Measurements from ENCODE around the gene OR52K1.

Gene OR52K1

DNA sequence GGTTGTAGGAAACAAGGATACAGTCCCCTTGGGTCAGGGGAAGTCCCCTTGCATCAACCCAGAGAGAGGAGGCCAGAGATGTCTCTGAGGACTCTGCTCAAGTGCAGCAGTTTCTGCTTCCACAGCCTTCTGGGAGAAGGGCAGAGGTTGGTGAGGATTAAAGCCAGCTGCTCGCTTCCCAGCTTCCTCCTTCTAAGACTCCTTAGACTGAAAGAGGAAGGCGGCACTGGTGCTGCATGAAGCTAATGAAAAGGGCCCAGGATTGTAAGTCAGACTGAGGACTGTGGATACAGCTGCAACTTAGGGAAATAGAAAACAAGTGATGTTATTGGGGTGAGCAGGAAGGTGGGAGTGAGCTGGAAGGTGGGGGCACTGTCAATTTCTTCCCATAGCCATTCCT is at the start of gene OR52K1:
Gene OR52K1 (plus strand): TSS at position 202 of the 400 bp plus-strand sequence. CDS start 6,255 bp downstream, outside the sequence.
- Mint-ChIP-seq H3K4me3 (no peak within 1 kb of the TSS), H3K36me3 (ENCODE audit: low read depth) (no peaks in the 10 kb centered on the region), H3K4me1 (peaks cover 8% of the 10 kb centered on the region), H3K27me3 (peaks cover 2% of the 10 kb centered on the region), H3K9me3 (no peaks in the 10 kb centered on the region), H3K27ac (no peak within 1 kb of the TSS)
- ATAC-seq = no peak
- no peak for DNase-seq

- H3K27ac Mint-ChIP-seq = no peak overlapping the region
- no peaks in the 10 kb centered on the region for H3K9me3 Mint-ChIP-seq
Measured at GRCh38 chr11:4433856-4434255, 48.6 kb upstream of the OR52K1 start.

GRCh38 chr11:4436411-4436810 is 46.0 kb upstream of the OR52K1 start:
- H3K27me3 Mint-ChIP-seq = peaks cover 6% of the 10 kb centered on the region
- H3K36me3 Mint-ChIP-seq (ENCODE audit: low read depth) = no peaks in the 10 kb centered on the region

More at GRCh38 chr11:4433856-4434255, 48.6 kb upstream of the OR52K1 start:
- no peak for DNase-seq
- no peaks in the 10 kb centered on the region for H3K36me3 Mint-ChIP-seq (ENCODE audit: low read depth)
- H3K4me1 Mint-ChIP-seq = no peaks in the 10 kb centered on the region
- ATAC-seq = no peak
- peaks cover 6% of the 10 kb centered on the region for H3K27me3 Mint-ChIP-seq
- no peak overlapping the region for H3K4me3 Mint-ChIP-seq

GRCh38 chr11:4441515-4441914 is 40.9 kb upstream of the OR52K1 start:
- no peak for DNase-seq
- Mint-ChIP-seq H3K9me3 (no peaks in the 10 kb centered on the region), H3K4me1 (no peaks in the 10 kb centered on the region)

More at GRCh38 chr11:4436411-4436810, 46.0 kb upstream of the OR52K1 start:
- H3K4me1 Mint-ChIP-seq = no peaks in the 10 kb centered on the region
- H3K4me3 Mint-ChIP-seq = no peak overlapping the region
- no peaks in the 10 kb centered on the region for H3K9me3 Mint-ChIP-seq
- DNase-seq (no peak), ATAC-seq (no peak)
- no peak overlapping the region for H3K27ac Mint-ChIP-seq

DNA sequence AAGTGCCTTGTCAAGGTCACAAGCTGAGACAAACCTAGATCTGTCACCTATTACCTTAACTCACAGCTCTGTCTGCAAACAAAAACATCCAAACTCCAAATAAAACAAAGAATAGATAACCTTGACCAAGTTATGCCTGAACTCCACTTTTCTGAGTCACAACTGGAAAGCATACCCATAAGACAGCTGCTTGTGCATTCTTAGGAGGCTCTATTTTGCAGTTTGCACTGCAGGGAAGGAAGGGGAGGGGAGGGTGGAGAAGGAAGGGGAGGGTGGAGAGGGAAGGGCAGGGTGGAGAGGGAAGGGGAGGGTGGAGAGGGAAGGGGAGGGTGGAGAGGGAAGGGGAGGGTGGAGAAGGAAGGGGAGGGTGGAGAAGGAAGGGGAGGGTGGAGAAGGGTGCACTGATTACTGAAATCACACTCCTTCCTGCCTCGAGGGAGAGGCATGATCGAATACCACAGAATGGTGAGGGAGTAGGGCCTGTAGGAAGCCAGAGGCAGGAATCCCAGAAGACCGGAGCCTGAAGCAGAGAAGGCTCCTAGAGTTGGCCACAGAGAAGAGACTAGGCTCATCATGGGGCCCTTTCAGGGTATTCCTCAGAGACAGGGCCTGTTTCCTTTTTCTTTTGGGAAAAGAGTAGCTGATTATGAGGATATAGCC is 39.1 kb upstream of the OR52K1 start:
- H3K27me3 Mint-ChIP-seq = no peaks in the 10 kb centered on the region
- DNase-seq (no peak), ATAC-seq (no peak)

More at GRCh38 chr11:4441515-4441914, 40.9 kb upstream of the OR52K1 start:
- peaks cover 2% of the 10 kb centered on the region for H3K27me3 Mint-ChIP-seq
- no peaks in the 10 kb centered on the region for H3K36me3 Mint-ChIP-seq (ENCODE audit: low read depth)
- no peak overlapping the region for H3K27ac Mint-ChIP-seq
- H3K4me3 Mint-ChIP-seq = no peak overlapping the region
- no peak for ATAC-seq

DNA sequence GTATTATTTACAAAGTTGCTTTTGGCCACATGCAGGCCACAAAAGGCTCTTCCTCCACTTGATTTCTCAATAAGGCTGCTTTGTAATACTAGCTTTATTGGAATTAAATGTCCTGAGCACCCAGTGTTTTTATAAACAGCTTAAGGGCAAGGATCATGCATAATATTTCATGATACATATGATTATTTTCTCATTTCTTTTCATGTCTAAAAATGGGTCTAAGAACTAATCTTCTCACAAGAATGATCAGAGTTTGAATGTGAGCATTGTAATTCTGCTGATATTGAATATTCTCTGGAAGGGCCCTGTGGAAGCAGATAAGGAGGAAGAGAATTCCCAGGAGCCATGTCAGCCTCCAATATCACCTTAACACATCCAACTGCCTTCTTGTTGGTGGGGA is 33.5 kb upstream of the OR52K1 start, which contains the start of gene OR52K2:
Gene OR52K2 (plus strand): TSS at position 301 of the 400 bp plus-strand sequence. CDS start 45 bp downstream, at position 346.
- Mint-ChIP-seq H3K9me3 (peaks cover 3% of the 10 kb centered on the region), H3K36me3 (ENCODE audit: low read depth) (peaks cover under 1% of the 10 kb centered on the region), H3K4me3 (no peak within 1 kb of the TSS), H3K27me3 (no peaks in the 10 kb centered on the region), H3K27ac (no peak within 1 kb of the TSS), H3K4me1 (no peaks in the 10 kb centered on the region)
- DNase-seq (no peak), ATAC-seq (no peak)

More for the DNA sequence above, 39.1 kb upstream of the OR52K1 start:
- no peaks in the 10 kb centered on the region for H3K4me1 Mint-ChIP-seq
- H3K9me3 Mint-ChIP-seq = no peaks in the 10 kb centered on the region
- no peaks in the 10 kb centered on the region for H3K36me3 Mint-ChIP-seq (ENCODE audit: low read depth)
- H3K27ac Mint-ChIP-seq = no peak overlapping the region
- H3K4me3 Mint-ChIP-seq = no peak overlapping the region

DNA sequence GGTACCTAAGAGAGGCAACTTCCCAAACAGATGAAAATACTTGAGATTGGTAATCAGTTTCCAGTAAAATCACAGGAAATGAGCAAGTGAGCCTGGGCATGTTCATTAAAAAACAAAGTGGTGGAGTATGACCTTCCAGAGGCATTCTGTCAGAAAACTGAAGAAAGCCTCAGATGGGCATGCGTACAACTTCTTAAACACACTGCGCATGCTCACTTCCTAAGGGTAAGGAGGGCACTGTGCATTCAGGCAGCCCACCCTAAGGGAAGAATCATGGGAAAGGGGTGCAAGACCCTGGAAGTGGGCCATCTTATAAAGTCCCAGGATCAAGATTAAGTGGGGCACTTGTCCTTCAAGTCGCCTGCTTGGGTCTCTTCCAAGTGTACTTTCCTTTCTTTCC is 29.3 kb upstream of the OR52K1 start:
- DNase-seq (no peak), ATAC-seq (no peak)
- Mint-ChIP-seq H3K27me3 (peaks cover 4% of the 10 kb centered on the region), H3K27ac (no peak overlapping the region), H3K4me3 (no peak overlapping the region), H3K9me3 (peaks cover 6% of the 10 kb centered on the region), H3K4me1 (no peaks in the 10 kb centered on the region), H3K36me3 (ENCODE audit: low read depth) (peaks cover 2% of the 10 kb centered on the region)

DNA sequence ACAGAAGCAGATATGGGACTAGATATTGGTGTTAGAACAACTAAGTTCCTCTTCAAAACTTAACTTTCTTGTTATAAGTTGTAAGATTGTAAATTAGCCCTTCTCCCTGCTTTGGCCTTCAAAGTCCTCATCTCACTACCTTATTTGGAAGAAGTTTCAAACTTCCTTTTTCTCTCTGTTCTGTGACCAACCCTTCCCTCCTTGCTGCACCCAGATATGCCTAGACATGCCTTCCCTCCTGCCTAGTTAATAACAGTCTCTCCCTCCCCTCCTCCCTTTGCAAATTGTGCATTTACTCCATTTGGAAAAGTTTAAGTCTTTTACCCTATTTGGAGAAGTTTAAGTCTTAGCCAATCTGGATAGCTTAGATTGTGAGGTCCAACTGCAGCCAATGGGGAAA is 28.4 kb upstream of the OR52K1 start:
- peaks cover 4% of the 10 kb centered on the region for H3K27me3 Mint-ChIP-seq
- H3K9me3 Mint-ChIP-seq = peaks cover 6% of the 10 kb centered on the region
- ATAC-seq (no peak), DNase-seq (no peak)
- peaks cover 2% of the 10 kb centered on the region for H3K36me3 Mint-ChIP-seq (ENCODE audit: low read depth)
- no peak overlapping the region for H3K27ac Mint-ChIP-seq
- H3K4me1 Mint-ChIP-seq = no peaks in the 10 kb centered on the region
- H3K4me3 Mint-ChIP-seq = no peak overlapping the region

GRCh38 chr11:4455419-4455818 is 27.0 kb upstream of the OR52K1 start:
- H3K36me3 Mint-ChIP-seq (ENCODE audit: low read depth) = peaks cover 2% of the 10 kb centered on the region
- DNase-seq = no peak
- no peak for ATAC-seq
- no peak overlapping the region for H3K27ac Mint-ChIP-seq
- H3K27me3 Mint-ChIP-seq = peaks cover 4% of the 10 kb centered on the region
- H3K4me3 Mint-ChIP-seq = no peak overlapping the region
- H3K9me3 Mint-ChIP-seq = peaks cover 6% of the 10 kb centered on the region
- H3K4me1 Mint-ChIP-seq = no peaks in the 10 kb centered on the region

DNA sequence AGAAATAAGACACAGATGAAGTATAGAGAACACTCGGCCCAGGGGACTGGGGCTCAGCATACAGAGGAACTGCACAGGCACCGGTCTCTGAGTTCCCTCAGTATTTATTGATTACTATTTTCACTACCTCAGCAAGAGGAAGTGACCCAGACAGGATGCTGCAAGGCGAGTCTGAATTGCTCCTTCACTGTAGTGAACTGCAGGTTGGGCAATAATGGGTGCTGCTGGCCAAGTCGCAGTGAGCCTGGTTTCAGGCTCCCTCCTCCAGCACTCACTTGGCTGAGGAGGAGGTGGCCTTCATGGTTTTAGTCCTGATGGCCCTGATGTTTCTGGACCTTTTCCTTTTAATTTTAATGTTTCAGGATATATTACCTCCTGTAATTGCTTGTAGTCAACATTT is 22.9 kb upstream of the OR52K1 start:
- DNase-seq (no peak), ATAC-seq (no peak)
- Mint-ChIP-seq H3K36me3 (ENCODE audit: low read depth) (no peaks in the 10 kb centered on the region), H3K4me3 (no peak overlapping the region), H3K4me1 (no peaks in the 10 kb centered on the region), H3K9me3 (peaks cover 7% of the 10 kb centered on the region), H3K27me3 (peaks cover 4% of the 10 kb centered on the region), H3K27ac (no peak overlapping the region)

GRCh38 chr11:4460151-4460550 is 22.3 kb upstream of the OR52K1 start:
- Mint-ChIP-seq H3K27me3 (peaks cover 4% of the 10 kb centered on the region), H3K4me3 (no peak overlapping the region), H3K4me1 (no peaks in the 10 kb centered on the region), H3K9me3 (peaks cover 14% of the 10 kb centered on the region), H3K36me3 (ENCODE audit: low read depth) (no peaks in the 10 kb centered on the region), H3K27ac (no peak overlapping the region)
- ATAC-seq = no peak
- DNase-seq = no peak

DNA sequence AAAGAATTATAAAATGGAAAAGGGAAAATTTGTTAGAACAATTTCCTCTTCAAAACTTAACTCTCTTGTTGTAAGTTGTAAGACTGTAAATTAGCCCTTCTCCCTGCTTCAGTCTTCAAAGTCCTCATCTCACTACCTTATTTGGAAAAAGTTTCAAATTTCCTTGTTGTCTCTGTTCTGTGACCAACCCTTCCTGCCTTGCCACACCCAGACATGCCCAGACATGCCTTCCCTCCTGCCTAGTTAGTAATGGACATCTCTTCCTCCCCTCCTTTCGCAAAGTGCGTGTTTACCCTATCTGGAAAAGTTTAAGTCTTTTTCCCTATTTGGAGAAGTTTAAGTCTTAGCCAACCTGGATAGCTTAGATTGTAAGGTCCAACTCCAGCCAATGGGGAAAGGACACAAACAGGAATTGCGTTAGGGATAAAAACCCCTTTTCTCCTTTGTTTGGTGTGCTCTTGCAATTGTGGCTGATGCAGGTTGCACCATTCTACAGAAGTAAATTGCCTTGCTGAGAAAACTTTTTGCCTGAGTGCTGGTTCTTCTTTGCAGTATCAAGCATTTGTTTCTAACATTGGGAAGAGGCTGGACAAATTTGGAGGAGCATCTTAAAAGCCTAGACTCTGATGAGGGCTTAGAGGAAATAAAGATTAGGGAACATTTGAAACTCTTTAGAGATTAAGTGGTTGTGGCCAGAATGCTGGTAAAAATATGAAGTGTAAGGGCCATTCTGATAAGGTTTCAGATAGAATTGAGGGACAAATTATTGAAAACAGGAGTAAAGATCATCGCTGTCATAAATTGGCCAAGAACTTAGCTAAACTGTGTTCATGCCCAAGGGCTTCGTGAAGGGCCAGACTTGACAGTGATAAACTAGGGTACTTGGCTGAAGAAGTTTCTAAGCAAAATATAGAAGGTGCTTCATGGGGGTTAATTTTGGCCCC is 18.0 kb upstream of the OR52K1 start:
- Mint-ChIP-seq H3K4me1 (no peaks in the 10 kb centered on the region), H3K36me3 (ENCODE audit: low read depth) (no peaks in the 10 kb centered on the region), H3K4me3 (no peak overlapping the region), H3K27me3 (peaks cover 2% of the 10 kb centered on the region), H3K27ac (no peak overlapping the region), H3K9me3 (peaks cover 16% of the 10 kb centered on the region)
- DNase-seq = no peak
- no peak for ATAC-seq

GRCh38 chr11:4465407-4465806 is 17.0 kb upstream of the OR52K1 start:
- Mint-ChIP-seq H3K4me1 (no peaks in the 10 kb centered on the region), H3K27me3 (peaks cover 2% of the 10 kb centered on the region), H3K27ac (no peak overlapping the region), H3K9me3 (peaks cover 16% of the 10 kb centered on the region), H3K4me3 (no peak overlapping the region), H3K36me3 (ENCODE audit: low read depth) (no peaks in the 10 kb centered on the region)
- DNase-seq = no peak
- ATAC-seq = no peak

- ATAC-seq = no peak
- no peak for DNase-seq
- H3K9me3 Mint-ChIP-seq = peaks cover 16% of the 10 kb centered on the region
- no peaks in the 10 kb centered on the region for H3K36me3 Mint-ChIP-seq (ENCODE audit: low read depth)
- H3K27ac Mint-ChIP-seq = no peak overlapping the region
- no peaks in the 10 kb centered on the region for H3K4me1 Mint-ChIP-seq
- H3K27me3 Mint-ChIP-seq = peaks cover 2% of the 10 kb centered on the region
- H3K4me3 Mint-ChIP-seq = no peak overlapping the region
Measured at GRCh38 chr11:4466131-4466870, 16.1 kb upstream of the OR52K1 start.

All from activated naive CD8-positive, alpha-beta T cell treated with anti-CD3 and anti-CD28 coated beads, Interleukin-2, amount 50 U/mL, for 24 hours (primary cell).